Activated gamma-delta T cell (primary cell): Measurements from ENCODE around the gene RIBC1.
"Not testable (repeated sequence)": the region's sequence is repeated elsewhere in the genome, so short reads cannot be mapped to it uniquely, and the experiment has no call there.

Source experiments
- DNase-seq: peaks from one replicate; lab custom pipeline; 2025; lab: John Stamatoyannopoulos, UW
- total RNA-seq, 2 donors: gene quantifications; one replicate each; lab custom pipeline; 2026; lab: John Stamatoyannopoulos, UW

RIBC1 gene
- total RNA-seq: 2.0 to 2.3 reads per million in 2 donors

GRCh38 chrX:53422861-53423306, at the start of gene RIBC1:
TSS of gene RIBC1 (plus strand) at chrX:53422873. CDS start at chrX:53426277, 3,404 bp downstream.
- no peak for DNase-seq

GRCh38 chrX:53373307-53373706, 49.4 kb upstream of the RIBC1 start:
- DNase-seq: no peak

- DNase-seq: no peak
These were observed 48.4 kb upstream of the RIBC1 start for GRCh38 chrX:53374222-53374820.

GRCh38 chrX:53374923-53375322, 47.8 kb upstream of the RIBC1 start:
- no peak for DNase-seq

- no peak for DNase-seq
These were observed 45.8 kb upstream of the RIBC1 start for GRCh38 chrX:53376888-53377287.

- no peak for DNase-seq
These were observed 45.2 kb upstream of the RIBC1 start for GRCh38 chrX:53377464-53377863.

GRCh38 chrX:53379008-53379710, 43.5 kb upstream of the RIBC1 start:
- DNase-seq: no peak

- no peak for DNase-seq
These were observed 42.9 kb upstream of the RIBC1 start for GRCh38 chrX:53379747-53380146.

GRCh38 chrX:53383376-53384076, 39.1 kb upstream of the RIBC1 start:
- no peak for DNase-seq

GRCh38 chrX:53395605-53396298, 26.9 kb upstream of the RIBC1 start:
- no peak for DNase-seq

- no peak for DNase-seq
These were observed 24.5 kb upstream of the RIBC1 start for GRCh38 chrX:53398216-53398615.

- DNase-seq: no peak
These were observed 19.1 kb upstream of the RIBC1 start for GRCh38 chrX:53403535-53403934.

- no peak for DNase-seq
These were observed 10.2 kb upstream of the RIBC1 start for GRCh38 chrX:53412446-53412845.

- DNase-seq: not testable (repeated sequence)
These were observed 2.3 kb upstream of the RIBC1 start for GRCh38 chrX:53420351-53420750.

GRCh38 chrX:53421125-53421524, 1.5 kb upstream of the RIBC1 start:
- no peak for DNase-seq

GRCh38 chrX:53421772-53422085, 944 bp upstream of the RIBC1 start:
- DNase-seq: no peak

GRCh38 chrX:53422086-53422860, 400 bp upstream of the RIBC1 start, which contains the start of gene SMC1A:
TSS of gene SMC1A (minus strand) at chrX:53422654. CDS start at chrX:53422600, 54 bp downstream.
- DNase-seq: peak; percentile 80

- no peak for DNase-seq
These were observed 7.1 kb downstream of the RIBC1 start for GRCh38 chrX:53429755-53430154.

- no peak for DNase-seq
These were observed 7.6 kb downstream of the RIBC1 start for GRCh38 chrX:53430231-53430630.

- DNase-seq: peak; percentile 76
These were observed 11.3 kb downstream of the RIBC1 start, which contains the start of gene HSD17B10 for GRCh38 chrX:53433651-53434639. TSS of gene HSD17B10 (minus strand) at chrX:53434370. CDS start at chrX:53434345, 25 bp downstream.
